ENCODE results near the gene CCR5.

GRCh38 chr3:46369675-46370132 lies 1.0 kb upstream of the CCR5 start:
- no peak for TF ChIP-seq POLR2AphosphoS5 (IDR thresholded peaks at IDR 0.05)
- TF ChIP-seq, protein P1, sequence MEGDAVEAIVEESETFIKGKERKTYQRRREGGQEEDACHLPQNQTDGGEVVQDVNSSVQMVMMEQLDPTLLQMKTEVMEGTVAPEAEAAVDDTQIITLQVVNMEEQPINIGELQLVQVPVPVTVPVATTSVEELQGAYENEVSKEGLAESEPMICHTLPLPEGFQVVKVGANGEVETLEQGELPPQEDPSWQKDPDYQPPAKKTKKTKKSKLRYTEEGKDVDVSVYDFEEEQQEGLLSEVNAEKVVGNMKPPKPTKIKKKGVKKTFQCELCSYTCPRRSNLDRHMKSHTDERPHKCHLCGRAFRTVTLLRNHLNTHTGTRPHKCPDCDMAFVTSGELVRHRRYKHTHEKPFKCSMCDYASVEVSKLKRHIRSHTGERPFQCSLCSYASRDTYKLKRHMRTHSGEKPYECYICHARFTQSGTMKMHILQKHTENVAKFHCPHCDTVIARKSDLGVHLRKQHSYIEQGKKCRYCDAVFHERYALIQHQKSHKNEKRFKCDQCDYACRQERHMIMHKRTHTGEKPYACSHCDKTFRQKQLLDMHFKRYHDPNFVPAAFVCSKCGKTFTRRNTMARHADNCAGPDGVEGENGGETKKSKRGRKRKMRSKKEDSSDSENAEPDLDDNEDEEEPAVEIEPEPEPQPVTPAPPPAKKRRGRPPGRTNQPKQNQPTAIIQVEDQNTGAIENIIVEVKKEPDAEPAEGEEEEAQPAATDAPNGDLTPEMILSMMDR (IDR thresholded peaks at IDR 0.05 in 8 of 11, conservative IDR thresholded peaks at IDR 0.05 in 3 of 11): no peak
